Endometrial microvascular endothelial cells (primary cell): ENCODE measurements around the gene GJA5. TPM values are rescaled to one million over a fixed set of nuclear protein-coding genes. Genes with fewer than 3 reads are reported as not detected.

Experiments used
- in situ Hi-C: cut with HindIII; loops from 2 replicates; pipeline ENCODE4 v1.10.0; 2017; ENCODE audit warnings: low sequenced_read_pairs, low pct_unique_long_range_greater_than_20kb; ENCODE audit errors: inconsistent ontology term
- total RNA-seq: library from RNA; depleted of rRNA; stranded (reverse); fragments of >200 nt; gene quantifications from one replicate; pipeline ENCODE4 v1.2.3, GENCODE V29; 2015; ENCODE audit errors: inconsistent ontology term

GJA5 gene
- total RNA-seq = not detected

DNA sequence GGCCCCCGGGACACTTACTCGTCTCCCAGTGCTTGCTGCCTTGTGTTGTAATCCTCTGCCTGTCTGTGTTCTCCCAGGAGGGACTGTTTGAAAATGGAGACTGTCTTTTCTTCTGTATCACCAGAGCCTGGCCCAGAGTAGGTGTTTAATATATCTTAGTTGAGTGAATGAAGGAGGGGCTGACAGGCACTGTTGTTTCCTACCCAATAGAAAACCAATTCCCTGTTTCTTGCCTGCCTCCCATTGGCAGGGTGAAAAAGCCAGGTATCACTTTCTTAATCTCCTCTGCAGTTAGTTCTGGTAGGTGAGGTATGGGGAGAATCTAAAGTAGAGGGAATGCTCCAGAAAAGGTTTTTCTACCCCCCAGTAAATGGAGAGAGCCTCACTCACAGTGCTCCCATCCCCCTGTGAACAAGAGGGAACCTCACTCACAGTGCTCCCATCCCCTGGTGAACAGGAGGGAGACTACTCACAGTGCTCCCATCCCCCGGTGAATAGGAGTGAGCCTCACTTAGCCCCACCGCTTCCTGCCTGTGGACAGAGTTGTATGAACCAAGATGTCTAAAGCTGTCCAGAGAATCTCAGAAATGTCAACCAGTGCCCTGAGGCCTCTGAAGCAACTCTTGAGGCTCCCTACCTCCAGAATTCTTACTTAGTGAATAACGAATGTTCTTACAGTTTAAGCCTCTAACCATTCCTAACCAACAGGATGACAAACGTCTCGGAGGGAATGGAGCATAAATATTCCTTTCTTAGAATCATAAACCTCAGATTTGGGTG is at the start of gene GJA5:
TSS of gene GJA5 (minus strand) at position 122 of the 780 bp plus-strand sequence. CDS start 1,364 bp downstream, outside the sequence.
- in situ Hi-C loops = no loop called here

DNA sequence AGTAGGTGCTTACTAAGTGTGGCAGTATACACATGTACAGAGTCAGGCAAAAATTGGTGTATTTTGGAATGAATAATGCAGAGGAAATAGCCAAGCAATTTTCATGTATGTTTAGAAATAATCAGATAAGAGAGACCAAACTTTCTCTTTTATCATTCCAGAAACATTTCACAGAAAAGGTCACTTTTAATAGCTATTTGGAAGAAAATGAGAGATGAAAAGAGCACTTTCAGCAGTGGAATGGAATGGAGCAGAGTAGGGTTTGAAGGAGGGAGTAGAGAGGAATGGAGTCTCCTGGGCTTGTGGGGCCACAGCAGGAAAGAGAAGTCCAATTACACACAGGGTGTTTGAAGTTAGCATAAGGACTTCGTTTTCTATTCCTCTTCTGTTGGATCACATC is 48.8 kb upstream of the GJA5 start:
- in situ Hi-C loops = no loop called here

DNA sequence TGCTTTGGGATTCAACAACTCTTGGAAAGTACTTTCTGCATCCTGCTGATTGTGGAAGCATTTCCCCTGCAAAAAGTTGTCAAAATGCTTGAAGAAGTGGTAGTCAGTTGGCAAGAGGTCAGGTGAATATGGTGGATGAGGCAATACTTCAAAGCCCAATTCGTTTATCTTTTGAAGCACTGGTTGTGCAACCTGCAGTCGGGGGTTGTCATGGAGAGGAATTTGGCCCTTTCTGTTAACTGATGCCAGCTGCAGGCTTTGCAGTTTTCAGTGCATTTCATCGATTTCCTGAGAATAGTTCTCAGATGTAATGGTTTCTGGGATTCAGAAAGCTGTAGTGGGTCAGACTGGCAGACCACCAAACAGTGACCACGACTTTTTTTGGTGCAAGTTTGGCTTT is 47.6 kb upstream of the GJA5 start:
- in situ Hi-C loops = no loop called here

DNA sequence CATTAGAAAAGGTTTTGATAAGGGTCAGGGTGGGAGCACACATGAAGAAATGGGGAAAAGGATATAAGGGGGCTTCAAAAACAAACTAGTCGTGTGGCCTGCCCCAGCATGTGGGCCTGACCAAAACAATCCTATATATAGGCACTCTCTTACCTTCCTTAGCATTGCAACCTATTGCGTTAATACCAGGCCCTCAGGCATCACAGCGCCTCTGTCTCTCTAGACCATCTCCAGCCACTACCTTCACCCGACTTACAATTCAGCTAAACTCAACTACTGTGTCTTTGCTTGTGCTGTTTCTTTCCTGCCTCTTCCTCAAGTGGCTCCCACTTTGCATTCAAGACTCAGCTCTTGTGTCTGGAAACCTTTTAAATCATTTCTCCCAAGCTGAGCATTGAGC is 47.0 kb upstream of the GJA5 start:
- in situ Hi-C loops = no loop called here

DNA sequence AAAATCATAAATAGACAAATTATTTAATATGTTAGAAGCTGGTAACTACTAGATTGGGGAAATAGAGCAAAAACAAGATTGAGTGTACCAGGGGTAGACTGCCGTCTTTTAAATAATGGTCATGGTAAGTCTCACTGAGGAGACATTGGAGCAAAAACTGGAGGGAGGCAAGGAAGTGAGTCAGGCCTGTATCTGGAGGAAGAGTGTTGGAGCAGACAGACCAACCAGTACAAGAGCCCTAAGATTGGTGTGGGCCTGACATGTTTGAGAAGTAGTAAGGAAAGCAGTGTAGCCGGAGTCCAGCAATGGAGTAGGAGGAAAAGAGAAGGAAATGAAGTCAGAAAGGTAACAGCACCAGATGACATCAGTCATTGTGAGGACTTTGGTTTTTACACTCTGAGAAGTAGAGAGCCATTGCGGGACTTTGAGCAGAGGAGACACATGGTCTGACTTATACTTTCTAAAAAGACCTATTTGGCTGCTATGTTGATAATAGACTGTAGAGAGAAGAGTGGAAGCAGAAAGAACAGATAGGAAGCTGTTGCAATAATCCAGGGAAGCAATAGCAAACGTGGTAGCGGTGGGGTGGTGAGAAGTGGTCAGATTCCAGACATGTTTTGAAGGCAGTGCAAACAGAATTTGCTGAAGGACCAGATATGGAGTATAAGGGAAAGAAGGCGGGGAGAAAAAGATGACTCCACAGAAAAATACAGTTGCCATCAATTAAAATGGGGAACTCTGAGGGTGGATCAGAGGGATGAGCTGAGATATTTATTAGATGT is 44.7 kb upstream of the GJA5 start:
- in situ Hi-C loops = no loop called here

DNA sequence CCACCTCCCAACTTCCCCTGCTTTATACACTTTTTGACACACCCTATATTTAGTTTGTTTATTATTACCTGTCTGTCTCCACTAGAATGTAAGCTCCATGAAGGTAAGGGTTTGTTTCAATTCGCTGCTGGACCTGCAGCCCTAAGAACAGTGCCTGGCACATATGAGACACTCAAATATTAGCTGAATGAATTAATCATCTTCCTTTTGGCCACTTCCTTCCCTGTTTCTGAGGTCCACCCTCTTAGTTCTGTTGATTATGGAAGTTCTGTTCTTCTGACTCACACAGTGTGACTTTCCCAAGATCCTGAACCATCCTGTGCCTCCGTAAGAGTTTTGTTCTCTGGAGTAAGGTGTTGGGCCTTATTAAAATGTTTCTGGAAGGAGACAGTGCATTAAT is 40.4 kb upstream of the GJA5 start:
- in situ Hi-C loops = no loop called here

DNA sequence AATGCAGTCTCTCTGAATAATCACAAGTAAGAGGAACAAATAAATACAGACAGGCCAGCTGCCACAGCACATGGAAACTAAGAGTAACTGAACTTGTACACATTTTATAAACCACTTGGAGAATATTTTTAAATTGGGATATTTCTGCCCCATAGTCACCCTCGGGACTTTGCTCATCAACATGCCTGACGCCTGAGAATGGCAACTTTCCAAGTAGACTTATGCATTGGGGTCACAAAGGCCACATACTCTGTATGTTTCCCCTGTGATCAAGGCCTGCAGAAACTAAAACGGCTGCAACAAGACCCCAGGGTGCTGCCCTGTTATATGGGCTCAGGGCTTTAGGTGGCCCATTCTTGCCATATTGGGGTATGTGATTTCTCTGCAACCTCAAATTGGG is 38.3 kb upstream of the GJA5 start:
- in situ Hi-C loops = no loop called here

DNA sequence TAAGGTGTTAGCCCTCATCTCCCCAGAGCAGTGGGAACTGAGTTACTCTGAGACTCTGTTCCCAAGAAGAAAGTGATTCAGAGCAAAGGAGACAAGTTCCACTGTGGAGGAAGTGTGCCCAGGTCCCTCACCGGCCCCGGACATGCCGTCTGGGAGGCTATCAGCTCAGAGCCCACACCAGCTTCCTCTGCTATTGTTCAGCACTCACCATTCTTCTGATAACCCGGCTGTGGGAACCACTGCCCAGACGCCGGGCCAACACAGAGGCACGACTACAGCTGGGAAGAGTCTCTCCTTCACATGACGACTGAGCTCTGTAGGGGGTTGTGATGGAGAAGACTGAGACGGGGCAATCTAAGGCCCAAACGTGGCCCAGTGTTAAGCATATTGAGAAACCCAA is 34.2 kb upstream of the GJA5 start:
- in situ Hi-C loops = no loop called here

DNA sequence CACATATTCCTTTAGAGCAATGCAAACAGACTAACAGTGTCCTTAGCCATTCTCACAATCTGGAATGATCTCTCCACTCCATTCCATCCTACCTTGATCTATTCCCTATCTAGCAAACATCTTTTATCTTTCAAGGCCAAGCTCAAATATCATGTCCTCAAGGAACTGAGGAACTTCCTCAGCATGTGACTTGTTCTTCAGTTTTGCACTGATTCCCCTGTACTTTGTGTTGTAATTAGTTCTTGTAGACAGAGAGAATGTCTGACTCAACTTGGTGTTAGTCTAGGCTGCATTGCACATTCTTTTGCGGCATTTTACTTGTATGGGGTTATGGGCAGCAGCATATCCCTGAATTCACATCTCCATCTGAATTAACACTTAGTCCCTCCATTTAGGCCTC is 31.5 kb upstream of the GJA5 start:
- in situ Hi-C loops = no loop called here

DNA sequence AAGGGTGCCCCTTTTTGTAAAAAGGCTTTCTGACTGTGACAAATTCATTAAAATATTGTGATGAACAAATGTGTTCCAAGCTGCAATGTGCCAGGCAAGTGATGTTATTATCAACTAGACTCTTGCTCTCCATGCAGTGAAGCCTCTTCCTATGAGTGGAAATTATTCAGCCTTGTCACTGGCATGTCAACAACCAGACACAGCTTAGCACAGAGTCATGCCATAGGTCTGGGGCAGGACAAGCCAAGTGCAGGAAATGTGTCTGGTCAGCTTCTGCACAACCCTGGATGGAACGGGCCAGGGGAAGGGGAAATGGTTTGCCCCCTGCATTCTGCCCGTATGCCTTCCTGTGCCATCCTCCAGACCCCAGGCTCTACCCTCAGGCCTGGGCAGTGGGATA is 27.4 kb upstream of the GJA5 start:
- in situ Hi-C loops = no loop called here

DNA sequence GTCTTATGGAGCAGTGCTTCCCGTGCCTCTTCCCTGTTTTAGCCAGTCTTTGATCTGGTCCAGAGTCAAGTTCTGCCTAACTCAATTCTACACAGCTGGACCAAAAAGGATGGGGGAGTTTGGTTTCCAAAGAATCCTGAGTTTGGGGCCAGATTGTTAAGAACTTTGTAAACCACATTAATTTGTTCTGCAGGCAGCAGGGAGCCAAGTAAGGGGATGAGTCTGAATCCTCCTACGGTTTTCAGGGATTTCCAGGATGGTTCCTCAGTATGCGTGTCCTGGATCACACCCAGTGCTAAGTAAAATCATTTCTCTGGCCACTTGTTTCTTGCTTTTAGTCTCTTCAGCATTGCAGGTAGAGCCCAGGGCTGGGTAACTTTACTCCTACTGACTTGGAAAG is 26.1 kb upstream of the GJA5 start:
- in situ Hi-C loops = no loop called here

DNA sequence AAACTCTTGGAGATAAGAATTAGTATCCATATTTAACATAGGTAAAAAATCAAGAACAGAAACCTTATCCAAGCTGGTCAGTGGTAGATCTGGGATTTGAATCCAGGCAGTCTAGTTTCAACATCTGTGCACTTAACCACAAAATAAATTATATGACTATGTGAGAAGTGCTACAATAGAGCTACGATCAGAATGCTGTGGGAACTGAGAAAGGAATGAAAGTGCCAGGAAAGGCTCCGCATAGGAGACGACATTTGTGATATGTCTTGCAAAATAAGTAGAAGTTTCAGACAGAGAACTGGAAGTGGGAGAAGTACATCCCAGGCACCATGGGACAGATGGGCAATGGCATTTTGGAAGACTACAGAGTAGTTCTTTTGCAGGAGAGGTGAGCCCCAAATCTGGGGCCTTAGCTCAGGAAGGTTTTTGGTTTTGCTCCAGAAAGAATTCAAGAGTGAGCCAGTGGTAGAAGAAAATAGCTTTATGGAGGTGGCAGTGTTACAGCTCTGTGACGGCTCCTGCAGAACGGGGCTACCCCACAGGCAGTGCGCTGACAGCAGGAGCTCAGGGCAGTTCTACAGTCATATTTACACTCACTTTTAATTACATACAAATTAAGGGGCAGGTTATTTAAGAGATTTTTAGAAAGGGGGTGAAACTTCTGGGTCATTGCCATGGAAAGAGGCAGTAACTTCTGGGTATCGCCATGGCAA is 25.5 kb upstream of the GJA5 start:
- in situ Hi-C loops = no loop called here

DNA sequence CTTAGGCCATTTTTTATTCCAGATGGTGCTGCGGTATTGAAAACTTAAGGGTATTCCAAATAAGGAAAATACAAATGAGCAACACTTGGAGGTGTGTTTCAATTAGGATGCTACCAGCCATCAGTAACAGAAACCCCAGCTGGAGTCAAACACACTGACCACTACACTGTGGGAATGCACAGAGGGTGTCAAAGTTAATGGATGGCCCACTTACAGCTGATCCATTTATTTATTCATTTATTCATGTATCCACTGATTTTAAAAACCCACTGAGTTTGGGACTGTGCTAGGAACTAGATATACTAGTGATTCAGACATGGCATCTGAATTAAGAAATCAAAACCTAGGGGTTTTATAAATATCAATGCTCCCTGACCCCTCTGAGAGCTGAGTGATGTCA is 24.5 kb upstream of the GJA5 start:
- in situ Hi-C loops = no loop called here

DNA sequence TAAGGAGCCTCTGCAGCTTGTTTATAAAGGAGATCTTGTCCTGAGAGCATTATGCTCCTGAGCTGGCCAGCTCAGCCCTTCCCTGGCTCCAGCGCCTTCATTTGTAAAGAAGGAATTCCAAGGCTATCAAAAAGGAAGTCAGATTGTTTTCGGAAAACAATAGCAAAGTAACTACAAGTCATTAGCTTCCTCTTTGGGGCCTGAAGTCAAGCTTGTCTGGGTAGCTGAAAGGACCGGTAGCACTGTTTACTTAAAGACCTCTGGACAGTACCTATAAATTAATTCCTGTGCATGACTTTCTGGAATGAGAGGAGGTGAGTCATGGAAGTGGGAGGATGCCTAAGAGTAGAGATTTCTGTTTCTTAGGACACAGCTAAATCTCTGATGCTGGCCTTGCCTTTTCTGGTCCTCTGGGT is 20.7 kb upstream of the GJA5 start:
- in situ Hi-C loops = no loop called here

DNA sequence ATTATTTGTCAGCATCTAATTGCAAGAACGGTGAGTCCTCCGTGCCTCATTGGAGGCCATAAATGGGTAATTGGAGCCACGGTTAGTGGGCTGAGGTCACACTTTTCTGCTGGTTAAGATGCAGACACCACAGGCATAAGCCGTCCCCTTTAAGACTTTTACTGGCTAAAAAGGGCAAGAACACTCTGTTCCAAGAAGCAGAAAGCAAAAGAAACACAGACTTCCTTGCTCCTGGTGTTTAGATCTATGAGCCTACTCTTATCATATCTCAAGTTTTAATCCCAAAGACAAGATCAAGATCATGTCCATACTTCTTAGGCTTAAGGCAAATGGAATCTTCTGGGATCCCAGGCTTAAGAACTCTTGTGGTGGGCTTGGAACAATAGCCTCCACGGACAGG is 17.3 kb upstream of the GJA5 start:
- in situ Hi-C loops = no loop called here

DNA sequence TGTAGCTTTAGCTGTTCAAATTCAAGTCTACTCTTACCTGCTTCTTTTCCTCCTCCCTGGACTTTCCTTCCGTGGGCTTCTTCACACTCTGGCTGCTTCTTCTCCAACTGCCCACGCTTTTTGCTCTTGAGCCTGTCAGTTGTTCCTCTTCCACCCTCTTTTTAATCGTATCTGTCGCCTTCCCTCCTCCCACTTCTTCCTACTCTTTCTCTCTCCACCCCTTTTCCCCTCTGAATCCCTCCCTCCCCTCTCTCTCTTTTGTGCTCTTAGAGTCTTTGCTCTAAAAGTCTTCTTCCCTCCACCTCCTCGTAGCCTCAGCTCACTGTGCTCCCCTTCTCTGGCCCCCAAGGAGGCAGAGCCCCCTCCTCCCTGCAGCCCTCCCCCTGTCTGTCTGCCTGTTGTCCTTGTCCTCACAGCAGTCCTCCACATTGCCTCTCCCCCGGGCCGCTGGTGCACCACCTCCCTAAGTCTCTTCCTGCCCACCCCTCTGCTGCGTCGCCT is 12.9 kb upstream of the GJA5 start:
- in situ Hi-C loops = no loop called here

DNA sequence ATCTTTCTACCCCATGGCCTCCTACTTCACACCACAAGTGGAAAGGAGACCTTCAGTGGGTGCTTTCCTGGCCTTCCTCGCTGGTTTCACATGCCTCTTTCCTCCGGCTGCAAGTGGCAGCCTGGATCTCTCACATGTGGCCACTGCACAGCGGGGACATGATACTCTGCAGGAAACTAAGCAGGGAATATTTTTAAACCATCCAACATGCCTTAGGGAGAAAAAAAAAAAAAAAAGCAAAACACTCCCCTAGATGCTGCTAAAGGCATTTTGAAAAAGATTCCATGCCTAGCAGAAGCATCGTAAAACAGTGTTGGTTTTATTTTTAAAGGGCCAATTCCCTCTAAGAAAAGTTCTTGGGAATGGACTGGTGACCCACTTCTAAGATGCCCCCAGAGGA is 12.2 kb upstream of the GJA5 start:
- in situ Hi-C loops = no loop called here

DNA sequence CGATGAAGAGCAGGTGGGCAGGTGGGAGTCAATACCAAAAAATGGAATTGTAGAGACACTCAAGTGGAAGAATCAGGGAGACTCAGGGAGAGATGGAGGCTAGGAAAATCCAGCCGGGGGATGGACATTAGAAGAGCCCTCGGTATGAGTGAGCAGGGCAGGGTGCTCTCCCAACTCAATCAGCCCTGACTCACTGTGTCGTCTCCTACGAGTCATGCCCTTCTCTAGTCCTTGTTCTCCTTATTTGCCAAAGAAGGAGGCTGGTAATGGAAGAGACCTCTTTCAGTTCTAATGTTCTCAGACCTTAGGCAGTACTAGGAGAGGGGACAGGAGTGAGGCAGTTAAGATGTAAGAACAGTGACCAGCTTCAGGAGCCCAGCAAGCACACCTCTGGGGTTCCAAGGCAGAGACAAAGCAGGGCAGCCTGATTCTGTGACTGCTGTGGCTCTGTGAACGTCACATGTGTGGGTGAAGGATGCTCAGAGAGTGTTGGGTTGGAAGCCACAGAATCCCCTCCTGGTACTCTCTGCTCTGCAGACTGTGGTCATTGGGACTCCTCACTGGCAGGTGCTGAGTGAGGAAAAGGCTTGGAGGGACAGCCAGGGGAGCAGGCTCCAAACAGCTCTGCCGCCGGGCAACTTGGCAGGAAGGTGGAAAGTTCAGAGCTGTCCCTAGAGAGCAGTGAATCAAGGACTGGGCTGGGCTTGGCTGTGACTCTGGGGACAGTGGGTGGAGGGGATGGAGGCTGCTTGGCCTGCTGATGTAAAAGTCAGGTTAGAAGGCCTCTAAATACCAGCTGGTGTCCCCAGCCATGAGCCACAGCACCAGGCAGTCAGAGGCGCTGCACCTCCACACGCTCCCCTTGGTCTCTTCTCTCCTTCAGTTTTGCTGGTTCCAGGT is 11.1 kb upstream of the GJA5 start:
- in situ Hi-C loops = no loop called here

DNA sequence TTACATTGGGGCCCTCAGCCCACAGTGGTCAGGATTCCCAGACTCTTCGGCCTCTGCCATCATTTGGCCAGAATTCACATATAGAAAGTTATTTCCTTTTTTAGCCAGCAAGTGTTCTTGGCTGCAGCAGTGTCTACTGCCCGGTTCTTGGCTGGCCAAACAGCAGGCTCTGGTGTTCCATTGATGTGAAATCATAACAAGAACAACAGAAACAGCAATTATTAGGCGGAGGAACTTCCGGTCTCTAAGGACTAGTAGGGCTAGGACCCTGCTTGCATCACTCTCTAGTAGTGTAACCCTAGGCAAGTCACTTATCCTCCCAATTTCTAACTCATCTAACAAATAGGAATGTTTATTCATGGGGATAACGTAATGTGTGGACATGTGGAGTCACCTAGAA is 8.7 kb upstream of the GJA5 start:
- in situ Hi-C loops = no loop called here
